ENCODE results near the gene CAMKK2.
"Not testable (repeated sequence)": the region's sequence is repeated elsewhere in the genome, so short reads cannot be mapped to it uniquely, and the experiment has no call there.

CAMKK2 gene

DNA sequence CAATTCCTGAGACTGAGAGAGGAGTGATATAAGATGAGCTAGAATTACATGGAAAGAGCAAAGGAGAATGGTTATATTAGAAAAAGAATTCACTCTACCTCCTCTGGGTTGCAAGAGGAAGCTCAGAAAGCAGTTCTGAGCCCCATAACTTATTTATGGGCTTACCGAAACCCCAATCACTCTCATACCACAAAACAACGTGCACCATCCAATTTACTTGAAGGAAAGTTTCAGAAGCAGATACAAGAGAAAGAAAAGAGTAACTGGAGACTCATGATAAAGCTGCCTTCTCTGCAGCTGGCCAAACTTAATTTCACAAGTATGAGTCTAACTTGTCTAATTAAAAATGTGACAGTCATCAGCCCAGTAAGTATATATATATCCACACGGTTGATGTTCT lies 27.4 kb upstream of the CAMKK2 start:
- no peak for TF ChIP-seq EZH2phosphoT487 (IDR thresholded peaks at IDR 0.05; ENCODE audit: borderline replicate concordance)
- TF ChIP-seq, protein P1, sequence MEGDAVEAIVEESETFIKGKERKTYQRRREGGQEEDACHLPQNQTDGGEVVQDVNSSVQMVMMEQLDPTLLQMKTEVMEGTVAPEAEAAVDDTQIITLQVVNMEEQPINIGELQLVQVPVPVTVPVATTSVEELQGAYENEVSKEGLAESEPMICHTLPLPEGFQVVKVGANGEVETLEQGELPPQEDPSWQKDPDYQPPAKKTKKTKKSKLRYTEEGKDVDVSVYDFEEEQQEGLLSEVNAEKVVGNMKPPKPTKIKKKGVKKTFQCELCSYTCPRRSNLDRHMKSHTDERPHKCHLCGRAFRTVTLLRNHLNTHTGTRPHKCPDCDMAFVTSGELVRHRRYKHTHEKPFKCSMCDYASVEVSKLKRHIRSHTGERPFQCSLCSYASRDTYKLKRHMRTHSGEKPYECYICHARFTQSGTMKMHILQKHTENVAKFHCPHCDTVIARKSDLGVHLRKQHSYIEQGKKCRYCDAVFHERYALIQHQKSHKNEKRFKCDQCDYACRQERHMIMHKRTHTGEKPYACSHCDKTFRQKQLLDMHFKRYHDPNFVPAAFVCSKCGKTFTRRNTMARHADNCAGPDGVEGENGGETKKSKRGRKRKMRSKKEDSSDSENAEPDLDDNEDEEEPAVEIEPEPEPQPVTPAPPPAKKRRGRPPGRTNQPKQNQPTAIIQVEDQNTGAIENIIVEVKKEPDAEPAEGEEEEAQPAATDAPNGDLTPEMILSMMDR (conservative IDR thresholded peaks at IDR 0.05; ENCODE audit: low read length), result no peak
- no peak overlapping the region for H3K4me2 ChIP-seq (ENCODE audit: low read depth, low read length, poor library complexity, severe bottlenecking)
- H3K27me3 ChIP-seq (ENCODE audit: insufficient read depth, low read length, poor library complexity, severe bottlenecking), result no peaks in the 10 kb centered on the region
- no peaks in the 10 kb centered on the region for H3K9me2 ChIP-seq (replicated peaks; ENCODE audit: low read depth, low read length)
- H3K9me3 ChIP-seq (ENCODE audit: insufficient read depth, low read depth, low read length), result no peaks in the 10 kb centered on the region
- no peaks in the 10 kb centered on the region for H4K20me1 ChIP-seq (ENCODE audit: insufficient read depth, low read length, poor library complexity, severe bottlenecking)
- no peak overlapping the region for H3K4me3 ChIP-seq (ENCODE audit: low read length, poor library complexity, severe bottlenecking)
- H3K4me1 ChIP-seq (ENCODE audit: insufficient read depth, low read length, poor library complexity, severe bottlenecking), result no peaks in the 10 kb centered on the region
- no peak overlapping the region for H2AFZ ChIP-seq (ENCODE audit: low read length)
- H3K9ac ChIP-seq (ENCODE audit: low read depth, low read length, poor library complexity, severe bottlenecking), result no peak overlapping the region
- no peaks in the 10 kb centered on the region for H3K79me2 ChIP-seq (ENCODE audit: insufficient read depth, low read length)
- no peaks in the 10 kb centered on the region for H3F3A ChIP-seq (ENCODE audit: low read depth)
- H3K36me3 ChIP-seq (ENCODE audit: insufficient read depth, low read length), result peaks cover 71% of the 10 kb centered on the region

DNA sequence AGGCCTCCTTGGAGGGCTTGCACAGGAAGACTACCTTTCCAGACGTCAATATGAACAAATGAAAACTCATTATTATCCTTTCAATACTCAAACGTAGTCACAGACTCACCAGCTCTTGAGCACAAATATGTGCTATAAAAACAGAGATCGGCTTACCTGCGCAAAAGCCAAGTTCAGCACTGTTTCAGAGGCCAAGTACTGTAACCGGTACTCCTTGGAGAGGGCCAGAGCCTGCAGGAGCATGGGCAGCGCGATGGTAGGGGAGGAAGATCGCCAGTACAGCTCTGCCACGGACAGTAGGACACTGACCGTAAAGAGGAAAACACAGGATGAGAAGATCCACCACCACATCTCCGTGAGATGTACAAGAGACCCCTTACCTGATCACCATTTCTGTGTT lies 21.6 kb upstream of the CAMKK2 start:
- Histone ChIP-seq H3K36me3 (ENCODE audit: insufficient read depth, low read length) (peaks cover 36% of the 10 kb centered on the region; the same call in 1 of the 2 replicates), H3K9ac (ENCODE audit: low read depth, low read length, poor library complexity, severe bottlenecking) (no peak overlapping the region), H3K9me2 (replicated peaks; ENCODE audit: low read depth, low read length) (no peaks in the 10 kb centered on the region)

DNA sequence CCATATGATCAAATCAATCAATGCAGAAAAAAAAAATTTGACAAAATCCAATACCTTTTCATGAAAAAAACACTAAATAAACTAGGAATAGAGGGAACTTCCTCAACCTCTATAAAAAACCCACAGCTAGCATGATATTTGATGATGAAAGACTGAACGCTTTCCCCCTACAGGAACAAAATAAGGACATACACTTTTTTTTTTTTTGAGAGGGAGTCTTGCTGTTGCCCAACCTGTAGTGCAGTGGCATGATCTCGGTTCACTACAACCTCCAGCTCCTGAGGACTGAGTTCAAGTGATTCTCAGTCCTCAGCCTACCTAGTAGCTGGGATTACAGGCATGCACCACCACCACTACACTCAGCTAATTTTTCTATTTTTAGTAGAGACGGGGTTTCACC lies 17.9 kb upstream of the CAMKK2 start:
- H3K9ac ChIP-seq (ENCODE audit: low read depth, low read length, poor library complexity, severe bottlenecking), result no peak overlapping the region
- H3K9me2 ChIP-seq (replicated peaks; ENCODE audit: low read depth, low read length), result no peaks in the 10 kb centered on the region
- H2AFZ ChIP-seq (ENCODE audit: low read length), result no peak overlapping the region
- H3K9me3 ChIP-seq (ENCODE audit: insufficient read depth, low read depth, low read length), result no peaks in the 10 kb centered on the region
- H3K27me3 ChIP-seq (ENCODE audit: insufficient read depth, low read length, poor library complexity, severe bottlenecking), result no peaks in the 10 kb centered on the region
- no peak overlapping the region for H3K4me2 ChIP-seq (ENCODE audit: low read depth, low read length, poor library complexity, severe bottlenecking)
- no peak overlapping the region for H3K4me3 ChIP-seq (ENCODE audit: low read length, poor library complexity, severe bottlenecking)
- H3F3A ChIP-seq (ENCODE audit: low read depth), result no peaks in the 10 kb centered on the region
- H4K20me1 ChIP-seq (ENCODE audit: insufficient read depth, low read length, poor library complexity, severe bottlenecking), result no peaks in the 10 kb centered on the region
- peaks cover 50% of the 10 kb centered on the region; the same call in 1 of the 2 replicates for H3K36me3 ChIP-seq (ENCODE audit: insufficient read depth, low read length)
- 0 out of 2 replicates have a peak, but pooled peaks cover 2% of the 10 kb centered on the region for H3K79me2 ChIP-seq (ENCODE audit: insufficient read depth, low read length)
- H3K4me1 ChIP-seq (ENCODE audit: insufficient read depth, low read length, poor library complexity, severe bottlenecking), result no peaks in the 10 kb centered on the region
- no peak for TF ChIP-seq EZH2phosphoT487 (IDR thresholded peaks at IDR 0.05; ENCODE audit: borderline replicate concordance)
- TF ChIP-seq, protein P1 (conservative IDR thresholded peaks at IDR 0.05; ENCODE audit: low read length), result no peak

More for the DNA sequence above, 21.6 kb upstream of the CAMKK2 start:
- Histone ChIP-seq H4K20me1 (ENCODE audit: insufficient read depth, low read length, poor library complexity, severe bottlenecking) (no peaks in the 10 kb centered on the region), H2AFZ (ENCODE audit: low read length) (no peak overlapping the region), H3K4me2 (ENCODE audit: low read depth, low read length, poor library complexity, severe bottlenecking) (no peak overlapping the region), H3F3A (ENCODE audit: low read depth) (no peaks in the 10 kb centered on the region), H3K9me3 (ENCODE audit: insufficient read depth, low read depth, low read length) (no peaks in the 10 kb centered on the region), H3K27me3 (ENCODE audit: insufficient read depth, low read length, poor library complexity, severe bottlenecking) (no peaks in the 10 kb centered on the region), H3K4me3 (ENCODE audit: low read length, poor library complexity, severe bottlenecking) (no peak overlapping the region), H3K4me1 (ENCODE audit: insufficient read depth, low read length, poor library complexity, severe bottlenecking) (no peaks in the 10 kb centered on the region), H3K79me2 (ENCODE audit: insufficient read depth, low read length) (0 out of 2 replicates have a peak, but pooled peaks cover 2% of the 10 kb centered on the region)
- TF ChIP-seq, protein P1 (conservative IDR thresholded peaks at IDR 0.05; ENCODE audit: low read length), result no peak
- TF ChIP-seq EZH2phosphoT487 (IDR thresholded peaks at IDR 0.05; ENCODE audit: borderline replicate concordance), result no peak

DNA sequence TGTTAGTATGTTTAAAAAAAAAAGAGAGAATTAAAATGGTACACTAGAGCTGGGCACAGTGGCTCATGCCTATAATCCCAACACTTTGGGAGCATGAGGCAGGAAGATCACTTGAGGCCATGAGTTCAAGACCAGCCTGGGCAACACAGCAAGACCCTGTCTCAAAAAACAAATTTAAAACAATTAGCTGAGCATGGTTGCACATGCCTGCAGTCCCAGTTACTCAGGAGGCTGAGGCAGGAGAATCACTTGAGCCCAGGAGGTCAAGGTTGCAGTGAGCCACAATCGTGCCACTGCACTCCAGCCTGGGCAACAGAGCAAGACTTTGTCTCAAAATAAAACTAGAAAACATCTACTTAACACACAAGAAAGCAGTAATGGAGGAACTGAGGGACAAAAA lies 13.7 kb upstream of the CAMKK2 start:
- H4K20me1 ChIP-seq (ENCODE audit: insufficient read depth, low read length, poor library complexity, severe bottlenecking); H3F3A ChIP-seq (ENCODE audit: low read depth); H3K9ac ChIP-seq (ENCODE audit: low read depth, low read length, poor library complexity, severe bottlenecking); H3K4me2 ChIP-seq (ENCODE audit: low read depth, low read length, poor library complexity, severe bottlenecking); H3K27me3 ChIP-seq (ENCODE audit: insufficient read depth, low read length, poor library complexity, severe bottlenecking); H3K79me2 ChIP-seq (ENCODE audit: insufficient read depth, low read length); H3K9me2 ChIP-seq (replicated peaks; ENCODE audit: low read depth, low read length); H3K9me3 ChIP-seq (ENCODE audit: insufficient read depth, low read depth, low read length); H2AFZ ChIP-seq (ENCODE audit: low read length); H3K4me1 ChIP-seq (ENCODE audit: insufficient read depth, low read length, poor library complexity, severe bottlenecking); H3K4me3 ChIP-seq (ENCODE audit: low read length, poor library complexity, severe bottlenecking): not testable (repeated sequence)
- peaks cover 42% of the 10 kb centered on the region; the same call in 1 of the 2 replicates for H3K36me3 ChIP-seq (ENCODE audit: insufficient read depth, low read length)

DNA sequence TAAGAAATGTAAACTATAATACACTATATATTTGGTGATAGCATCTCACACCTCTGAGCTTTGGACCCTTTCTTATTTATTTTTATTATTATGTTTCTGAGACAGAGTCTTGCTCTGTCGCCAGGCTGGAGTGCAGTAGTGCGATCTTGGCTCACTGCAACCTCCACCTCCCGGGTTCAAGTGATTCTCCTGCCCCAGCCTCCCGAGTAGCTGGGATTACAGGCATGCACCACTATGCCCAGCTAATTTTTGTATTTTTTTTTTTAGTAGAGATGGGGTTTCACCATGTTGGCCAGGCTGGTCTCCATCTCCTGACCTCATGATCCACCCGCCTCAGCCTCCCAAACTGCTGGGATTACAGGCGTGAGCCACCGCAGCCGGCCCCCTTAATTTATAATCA lies 10.9 kb upstream of the CAMKK2 start:
- not testable (repeated sequence) for H3K9me2 ChIP-seq (replicated peaks; ENCODE audit: low read depth, low read length); H3K4me3 ChIP-seq (ENCODE audit: low read length, poor library complexity, severe bottlenecking); H3K4me1 ChIP-seq (ENCODE audit: insufficient read depth, low read length, poor library complexity, severe bottlenecking); H3K79me2 ChIP-seq (ENCODE audit: insufficient read depth, low read length); H3K9ac ChIP-seq (ENCODE audit: low read depth, low read length, poor library complexity, severe bottlenecking); H3F3A ChIP-seq (ENCODE audit: low read depth); H2AFZ ChIP-seq (ENCODE audit: low read length); H4K20me1 ChIP-seq (ENCODE audit: insufficient read depth, low read length, poor library complexity, severe bottlenecking); H3K9me3 ChIP-seq (ENCODE audit: insufficient read depth, low read depth, low read length); H3K4me2 ChIP-seq (ENCODE audit: low read depth, low read length, poor library complexity, severe bottlenecking); H3K27me3 ChIP-seq (ENCODE audit: insufficient read depth, low read length, poor library complexity, severe bottlenecking)
- peaks cover 42% of the 10 kb centered on the region; the same call in 1 of the 2 replicates for H3K36me3 ChIP-seq (ENCODE audit: insufficient read depth, low read length)
